IMR-90 (cell line): Measurements from ENCODE around the gene RELT.

Experiments used
- CTCF ChIP-seq: conservative IDR thresholded peaks from 2 replicates; pipeline ENCODE4 v1.5.1; 2012; ENCODE audit warnings: mild to moderate bottlenecking, low read depth, low read length, improper control_type of control experiment
- POLR2A ChIP-seq: IDR thresholded peaks from 2 replicates; pipeline ENCODE4 v1.6.1; 2012; ENCODE audit warnings: mild to moderate bottlenecking, low read depth, low read length
- RCOR1 ChIP-seq: IDR thresholded peaks from 2 replicates; pipeline ENCODE4 v1.6.1; 2012; ENCODE audit warnings: mild to moderate bottlenecking, low read length, improper control_type of control experiment; ENCODE audit not compliant: insufficient replicate concordance
- SMC3 ChIP-seq: fragments of 150-350 bp; IDR thresholded peaks from 2 replicates; pipeline ENCODE4 v1.6.1; 2016; ENCODE audit warnings: low read depth, mild to moderate bottlenecking, antibody characterized with exemption, low read length, moderate library complexity

GRCh38 chr11:73428699-73429098 is 52.5 kb downstream of the RELT start:
- no peak for TF ChIP-seq CTCF
- TF ChIP-seq POLR2A, result no peak
- no peak for TF ChIP-seq RCOR1
- TF ChIP-seq SMC3, result no peak
